22Rv1 (cell line): Measurements from ENCODE around the gene TACC2.

Experiments
- ZFX ChIP-seq: fragments of 450-650 bp; IDR thresholded peaks from 2 replicates; pipeline ENCODE4 v1.6.1; 2017; ENCODE audit warnings: antibody characterized with exemption, borderline replicate concordance
- TF ChIP-seq, protein P1 (sequence below): fragments of 450-650 bp; IDR thresholded peaks from 2 replicates; pipeline ENCODE4 v1.5.1; 2017; ENCODE audit warnings: mild to moderate bottlenecking

- TF ChIP-seq, protein P1, sequence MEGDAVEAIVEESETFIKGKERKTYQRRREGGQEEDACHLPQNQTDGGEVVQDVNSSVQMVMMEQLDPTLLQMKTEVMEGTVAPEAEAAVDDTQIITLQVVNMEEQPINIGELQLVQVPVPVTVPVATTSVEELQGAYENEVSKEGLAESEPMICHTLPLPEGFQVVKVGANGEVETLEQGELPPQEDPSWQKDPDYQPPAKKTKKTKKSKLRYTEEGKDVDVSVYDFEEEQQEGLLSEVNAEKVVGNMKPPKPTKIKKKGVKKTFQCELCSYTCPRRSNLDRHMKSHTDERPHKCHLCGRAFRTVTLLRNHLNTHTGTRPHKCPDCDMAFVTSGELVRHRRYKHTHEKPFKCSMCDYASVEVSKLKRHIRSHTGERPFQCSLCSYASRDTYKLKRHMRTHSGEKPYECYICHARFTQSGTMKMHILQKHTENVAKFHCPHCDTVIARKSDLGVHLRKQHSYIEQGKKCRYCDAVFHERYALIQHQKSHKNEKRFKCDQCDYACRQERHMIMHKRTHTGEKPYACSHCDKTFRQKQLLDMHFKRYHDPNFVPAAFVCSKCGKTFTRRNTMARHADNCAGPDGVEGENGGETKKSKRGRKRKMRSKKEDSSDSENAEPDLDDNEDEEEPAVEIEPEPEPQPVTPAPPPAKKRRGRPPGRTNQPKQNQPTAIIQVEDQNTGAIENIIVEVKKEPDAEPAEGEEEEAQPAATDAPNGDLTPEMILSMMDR = no peak
- no peak for TF ChIP-seq ZFX
Observed at GRCh38 chr10:122285506-122286444, 296.8 kb downstream of the TACC2 start.
